GM13977 (cell line): Measurements from ENCODE around the gene RBP2.
A peak's percentile ranks its signal among the peaks of the same experiment; 100 is the strongest.

Source experiments
- DNase-seq: peaks from one replicate; pipeline ENCODE4 v3.0.0; 2012; ENCODE audit warnings: low spot score
- in situ Hi-C: fragments of 300-500 bp; cut with MboI; formaldehyde crosslinking; loops from one replicate; pipeline ENCODE4 v1.12.0; 2022; ENCODE audit warnings: low sequenced_read_pairs, low pct_unique_long_range_greater_than_20kb, mixed read lengths, inconsistent platforms; ENCODE audit not compliant: unreplicated experiment
- TF ChIP-seq, protein P1 (sequence below): IDR thresholded peaks from 2 replicates; pipeline ENCODE4 v1.5.1; 2012; ENCODE audit warnings: mild to moderate bottlenecking, control low read depth; ENCODE audit not compliant: insufficient read depth; ENCODE audit errors: extremely low read depth, missing control alignments

Gene RBP2

GRCh38 chr3:139521144-139521543 is 44.8 kb upstream of the RBP2 start:
- in situ Hi-C loops: no loop called here
- TF ChIP-seq, protein P1, sequence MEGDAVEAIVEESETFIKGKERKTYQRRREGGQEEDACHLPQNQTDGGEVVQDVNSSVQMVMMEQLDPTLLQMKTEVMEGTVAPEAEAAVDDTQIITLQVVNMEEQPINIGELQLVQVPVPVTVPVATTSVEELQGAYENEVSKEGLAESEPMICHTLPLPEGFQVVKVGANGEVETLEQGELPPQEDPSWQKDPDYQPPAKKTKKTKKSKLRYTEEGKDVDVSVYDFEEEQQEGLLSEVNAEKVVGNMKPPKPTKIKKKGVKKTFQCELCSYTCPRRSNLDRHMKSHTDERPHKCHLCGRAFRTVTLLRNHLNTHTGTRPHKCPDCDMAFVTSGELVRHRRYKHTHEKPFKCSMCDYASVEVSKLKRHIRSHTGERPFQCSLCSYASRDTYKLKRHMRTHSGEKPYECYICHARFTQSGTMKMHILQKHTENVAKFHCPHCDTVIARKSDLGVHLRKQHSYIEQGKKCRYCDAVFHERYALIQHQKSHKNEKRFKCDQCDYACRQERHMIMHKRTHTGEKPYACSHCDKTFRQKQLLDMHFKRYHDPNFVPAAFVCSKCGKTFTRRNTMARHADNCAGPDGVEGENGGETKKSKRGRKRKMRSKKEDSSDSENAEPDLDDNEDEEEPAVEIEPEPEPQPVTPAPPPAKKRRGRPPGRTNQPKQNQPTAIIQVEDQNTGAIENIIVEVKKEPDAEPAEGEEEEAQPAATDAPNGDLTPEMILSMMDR: no peak
- no peak for DNase-seq

DNA sequence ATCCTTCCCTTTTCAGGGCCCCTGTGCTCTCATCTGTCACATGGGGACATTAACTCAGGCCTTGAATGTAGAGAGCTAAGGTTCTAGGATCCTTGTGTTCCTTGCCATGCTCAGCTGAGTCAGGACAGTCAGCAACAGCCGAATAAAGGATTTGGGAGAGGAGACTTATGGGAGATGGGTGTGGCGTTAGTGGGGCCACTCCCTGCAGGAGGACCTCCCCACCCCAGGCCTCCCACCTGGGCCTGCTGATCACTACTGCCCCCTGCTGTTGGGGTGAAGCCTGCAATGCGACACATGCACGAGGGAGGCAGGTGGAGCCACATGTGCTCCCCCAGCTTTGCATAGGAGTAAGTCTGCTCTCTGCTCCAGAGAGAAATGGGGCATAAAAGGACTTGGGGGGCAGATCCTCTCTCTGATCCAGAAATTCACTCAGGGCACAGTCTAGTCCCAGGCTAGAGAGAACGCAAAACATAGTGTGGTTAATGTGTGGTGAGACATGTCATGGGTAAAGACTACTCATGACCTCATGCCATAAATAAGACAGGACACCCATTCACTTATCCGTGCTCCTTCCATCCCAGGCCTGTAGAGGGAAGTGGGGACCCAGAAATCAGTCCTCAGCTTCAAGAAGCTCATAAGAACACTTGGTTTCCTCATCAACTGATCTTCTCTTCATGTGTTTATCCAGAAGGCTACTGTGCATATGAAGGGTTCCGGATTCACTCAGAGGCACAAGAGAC is 43.9 kb upstream of the RBP2 start:
- DNase-seq: no peak
- TF ChIP-seq, protein P1: peak; percentile 62
- in situ Hi-C loops: no loop called here

DNA sequence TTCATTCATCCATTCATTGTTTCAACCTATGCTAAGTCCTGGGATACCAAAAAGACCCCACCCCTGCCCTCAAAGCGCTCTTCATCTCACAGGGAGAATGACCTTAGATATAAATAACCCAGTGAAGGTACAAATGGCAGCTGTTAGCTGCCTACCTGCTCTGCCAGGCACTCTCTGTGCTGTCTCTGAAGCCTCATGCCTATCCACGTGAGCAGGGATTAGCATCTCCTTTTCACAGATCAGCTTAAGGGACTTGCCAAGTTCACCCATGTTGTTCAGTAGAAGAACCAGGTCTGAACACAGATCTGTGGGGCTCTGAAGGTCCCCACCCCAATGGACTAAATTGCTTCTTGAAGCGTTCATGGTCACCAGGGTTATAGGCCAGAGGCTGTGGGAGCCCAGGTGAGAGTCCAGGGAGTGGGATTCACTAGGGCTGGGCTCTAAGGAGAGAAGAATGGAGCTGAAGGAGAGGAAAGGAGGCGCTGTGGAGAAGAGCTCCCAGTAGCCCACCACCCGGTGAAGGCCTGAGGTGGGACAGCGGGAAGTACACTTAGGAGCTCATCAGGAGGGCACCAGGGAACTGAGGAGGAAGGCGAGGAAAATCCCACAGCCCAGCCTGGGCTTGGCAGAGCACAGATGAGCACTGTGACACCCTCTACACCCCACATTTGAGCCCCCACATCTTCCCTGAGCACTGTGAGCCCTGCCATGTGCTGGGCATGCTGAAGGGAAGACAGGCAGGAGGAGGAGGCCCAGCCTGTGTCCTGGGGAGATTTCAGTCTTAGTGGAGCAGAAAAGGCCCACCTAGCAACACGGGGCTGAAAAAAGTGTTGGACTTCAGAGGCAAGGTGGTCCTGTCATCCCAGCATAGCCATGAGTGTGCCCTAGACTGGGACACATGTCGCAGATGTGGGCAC is 42.9 kb upstream of the RBP2 start:
- TF ChIP-seq, protein P1: no peak
- in situ Hi-C loops: no loop called here
- no peak for DNase-seq

GRCh38 chr3:139518306-139518705 is 42.0 kb upstream of the RBP2 start:
- TF ChIP-seq, protein P1: no peak
- in situ Hi-C loops: no loop called here
- DNase-seq: no peak

GRCh38 chr3:139517321-139518065 is 41.2 kb upstream of the RBP2 start:
- TF ChIP-seq, protein P1: no peak
- in situ Hi-C loops: no loop called here
- no peak for DNase-seq

- TF ChIP-seq, protein P1: no peak
- no peak for DNase-seq
- in situ Hi-C loops: no loop called here
These were observed 38.4 kb upstream of the RBP2 start for GRCh38 chr3:139514741-139515140.
